Brain microvascular endothelial cell (primary cell): Measurements from ENCODE around the gene MRM3.
"Not testable (repeated sequence)": the region's sequence is repeated elsewhere in the genome, so short reads cannot be mapped to it uniquely, and the experiment has no call there.

Experiments
- DNase-seq: peaks from one replicate; pipeline ENCODE4 v3.0.0-alpha.2; 2020
- H3K27ac ChIP-seq: fragments of 250-450 bp; sonication (Bioruptor Pico); 2 replicates; pipeline ENCODE4 v1.5.1; 2020; ENCODE audit warnings: mild to moderate bottlenecking, moderate library complexity
- H3K27me3 ChIP-seq: fragments of 250-450 bp; sonication (Bioruptor Pico); replicated peaks from 2 replicates; pipeline ENCODE4 v1.5.1; 2020; ENCODE audit warnings: mild to moderate bottlenecking
- H3K36me3 ChIP-seq: fragments of 250-450 bp; sonication (Bioruptor Pico); replicated peaks from 2 replicates; pipeline ENCODE4 v1.5.1; 2020; ENCODE audit warnings: mild to moderate bottlenecking
- H3K4me3 ChIP-seq: 2 replicates; pipeline ENCODE4 v1.5.1; 2011; ENCODE audit warnings: low read depth, mild to moderate bottlenecking, control low read depth, low read length, moderate library complexity
- CTCF ChIP-seq: IDR thresholded peaks from 2 replicates; pipeline ENCODE4 v1.5.1; 2011; ENCODE audit warnings: low read depth, mild to moderate bottlenecking, moderate library complexity, low read length, control low read depth, inconsistent platforms; ENCODE audit errors: missing control alignments
- in situ Hi-C: cut with HindIII; loops from 2 replicates; pipeline ENCODE4 v1.10.0; 2017; ENCODE audit warnings: low sequenced_read_pairs, low pct_ligation_motif_present

The MRM3 gene

GRCh38 chr17:802481-802880 is 20.3 kb downstream of the MRM3 start:
- TF ChIP-seq CTCF, result no peak
- Histone ChIP-seq H3K27ac (no peak overlapping the region), H3K27me3 (no peaks in the 10 kb centered on the region), H3K4me3 (no peak overlapping the region), H3K36me3 (no peaks in the 10 kb centered on the region)
- DNase-seq, result no peak
- in situ Hi-C loops, result no loop called here

DNA sequence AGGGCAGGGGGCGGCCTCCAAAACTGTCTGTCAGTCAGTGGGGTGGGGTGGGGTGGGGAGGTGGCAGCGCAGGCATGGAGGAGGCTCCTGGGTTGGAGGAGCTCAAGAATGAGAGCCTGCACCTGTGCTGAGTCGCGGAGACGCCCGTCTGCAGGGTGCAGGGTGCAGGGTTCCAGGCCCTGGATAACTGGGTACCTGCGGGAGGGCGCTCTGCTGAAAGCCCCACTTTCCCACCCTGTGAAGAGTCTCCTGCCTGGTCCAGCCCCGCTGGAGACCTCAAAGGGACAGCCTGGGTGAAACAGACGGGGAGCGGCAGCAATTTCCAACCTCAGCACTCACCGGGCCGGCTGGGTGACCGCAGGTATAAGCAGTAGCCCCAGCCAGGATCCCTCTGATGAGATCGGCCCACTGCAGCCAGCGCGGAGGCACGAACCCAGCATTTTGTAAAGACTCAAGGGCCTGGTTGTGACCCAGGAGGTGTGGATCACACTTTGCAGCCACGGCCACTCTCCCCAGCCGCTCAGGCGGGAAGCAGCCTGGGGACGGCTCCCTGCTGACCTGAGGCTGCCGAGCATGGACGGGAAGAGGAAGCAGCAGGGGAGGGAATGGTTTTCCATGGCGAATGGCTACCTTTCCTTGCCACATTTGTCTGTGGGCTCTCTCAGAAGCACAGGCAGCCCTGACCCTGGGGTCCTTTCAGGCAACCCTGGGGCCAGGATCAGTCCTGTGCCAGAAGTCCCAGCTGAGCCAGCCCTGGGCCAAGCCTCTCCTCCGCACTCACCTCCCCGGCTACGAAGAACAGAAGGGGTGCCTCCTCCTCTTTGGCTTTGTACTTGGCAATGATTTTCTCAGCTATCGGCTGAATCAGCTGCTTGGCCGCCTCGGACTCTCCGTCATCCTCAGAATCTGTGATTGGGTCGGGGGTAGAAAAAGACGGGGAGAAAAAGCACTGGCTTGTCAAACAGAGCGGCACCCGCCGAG is 21.0 kb downstream of the MRM3 start:
- no peak for DNase-seq
- TF ChIP-seq CTCF, result no peak
- H3K27me3 ChIP-seq, result no peaks in the 10 kb centered on the region
- H3K4me3 ChIP-seq, result no peak overlapping the region
- H3K36me3 ChIP-seq, result no peaks in the 10 kb centered on the region
- in situ Hi-C loops, result no loop called here
- no peak overlapping the region for H3K27ac ChIP-seq

GRCh38 chr17:804541-805435 is 22.6 kb downstream of the MRM3 start:
- Histone ChIP-seq H3K36me3 (no peaks in the 10 kb centered on the region), H3K27ac (no peak overlapping the region), H3K27me3 (no peaks in the 10 kb centered on the region), H3K4me3 (no peak overlapping the region)
- TF ChIP-seq CTCF, result no peak
- in situ Hi-C loops, result no loop called here
- DNase-seq, result no peak

GRCh38 chr17:805886-806285 is 23.7 kb downstream of the MRM3 start:
- DNase-seq, H3K4me3 ChIP-seq, H3K27me3 ChIP-seq, H3K27ac ChIP-seq, in situ Hi-C loops, H3K36me3 ChIP-seq: not testable (repeated sequence)

DNA sequence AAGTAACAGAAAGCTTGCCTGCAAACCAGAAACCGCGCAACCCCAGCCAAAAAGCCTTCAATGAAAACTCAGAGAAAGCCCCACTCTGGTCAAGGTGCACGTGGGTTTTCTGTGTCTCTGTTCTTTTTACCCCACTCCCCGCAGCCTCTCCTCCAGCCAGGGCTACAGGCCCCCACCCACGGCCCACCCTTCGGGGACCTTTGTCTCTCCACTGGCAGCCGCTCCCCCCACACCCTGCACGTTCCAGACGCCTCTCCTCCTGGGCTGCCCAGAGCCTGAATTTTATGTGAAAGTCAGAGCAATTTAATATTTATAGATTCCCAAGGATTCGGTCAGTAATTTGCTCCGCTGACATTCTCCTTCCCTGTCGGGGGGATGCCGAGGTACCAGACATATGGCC is 24.2 kb downstream of the MRM3 start:
- DNase-seq, result no peak
- in situ Hi-C loops, result no loop called here
- H3K27me3 ChIP-seq, result no peaks in the 10 kb centered on the region
- H3K27ac ChIP-seq, result no peak overlapping the region
- no peak overlapping the region for H3K4me3 ChIP-seq
- no peaks in the 10 kb centered on the region for H3K36me3 ChIP-seq
- no peak for TF ChIP-seq CTCF

DNA sequence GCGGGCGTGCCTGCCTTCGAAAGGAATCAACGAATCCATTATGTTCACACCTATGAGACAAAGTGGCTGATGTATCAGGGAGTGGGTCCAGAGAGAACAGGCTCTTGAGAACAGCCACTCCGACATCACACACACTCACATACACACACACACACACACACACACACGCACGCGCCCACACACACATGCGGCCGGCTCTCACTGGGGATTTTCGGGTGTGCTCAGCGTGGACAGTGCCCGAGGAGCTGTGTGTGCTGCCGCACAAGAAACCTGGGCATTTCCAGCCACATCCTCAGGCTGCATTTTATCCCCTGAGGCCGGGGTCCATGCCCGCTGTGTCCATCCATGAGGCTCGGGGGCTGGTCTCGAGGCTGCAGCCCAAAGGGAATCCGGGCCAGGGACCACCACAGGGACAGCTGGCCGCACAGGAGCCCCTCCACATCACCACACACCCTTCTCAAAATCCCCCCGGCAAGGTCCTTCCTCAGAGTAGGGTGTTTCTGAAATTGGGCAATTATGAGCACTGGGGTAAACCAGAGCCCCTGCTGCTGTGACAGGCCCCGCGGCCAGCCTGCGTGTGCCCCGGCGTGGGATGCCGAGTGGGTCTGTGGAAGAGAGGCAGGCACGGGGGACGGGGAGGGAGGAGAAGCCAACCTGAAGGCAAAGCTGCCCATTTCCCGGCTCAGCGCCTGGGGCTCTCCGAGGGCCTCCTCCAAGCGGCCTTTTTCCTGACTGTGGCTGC is 24.8 kb downstream of the MRM3 start:
- H3K4me3 ChIP-seq, result no peak overlapping the region
- H3K36me3 ChIP-seq, result no peaks in the 10 kb centered on the region
- no peak for TF ChIP-seq CTCF
- no peaks in the 10 kb centered on the region for H3K27me3 ChIP-seq
- in situ Hi-C loops, result no loop called here
- DNase-seq, result no peak
- no peak overlapping the region for H3K27ac ChIP-seq
